HFF-Myc (cell line): Measurements from ENCODE around the gene MARCHF4.

Source experiments
- DNase-seq: peaks from one replicate; pipeline ENCODE4 v3.0.0-alpha.2; 2011; ENCODE audit warnings: low read depth; ENCODE audit errors: extremely low read depth
- H3K4me3 ChIP-seq: replicated peaks from 2 replicates; pipeline ENCODE4 v1.5.1; 2011; ENCODE audit warnings: low read depth, mild to moderate bottlenecking, control low read depth, low read length
- TF ChIP-seq, protein P1 (sequence below): IDR thresholded peaks from 2 replicates; pipeline ENCODE4 v1.5.1; 2012; ENCODE audit warnings: mild to moderate bottlenecking, low read depth, low read length, control low read depth; ENCODE audit errors: missing control alignments

Gene MARCHF4

GRCh38 chr2:216366777-216367471, 5.4 kb downstream of the MARCHF4 start:
- H3K4me3 ChIP-seq, result no peak overlapping the region
- TF ChIP-seq, protein P1, sequence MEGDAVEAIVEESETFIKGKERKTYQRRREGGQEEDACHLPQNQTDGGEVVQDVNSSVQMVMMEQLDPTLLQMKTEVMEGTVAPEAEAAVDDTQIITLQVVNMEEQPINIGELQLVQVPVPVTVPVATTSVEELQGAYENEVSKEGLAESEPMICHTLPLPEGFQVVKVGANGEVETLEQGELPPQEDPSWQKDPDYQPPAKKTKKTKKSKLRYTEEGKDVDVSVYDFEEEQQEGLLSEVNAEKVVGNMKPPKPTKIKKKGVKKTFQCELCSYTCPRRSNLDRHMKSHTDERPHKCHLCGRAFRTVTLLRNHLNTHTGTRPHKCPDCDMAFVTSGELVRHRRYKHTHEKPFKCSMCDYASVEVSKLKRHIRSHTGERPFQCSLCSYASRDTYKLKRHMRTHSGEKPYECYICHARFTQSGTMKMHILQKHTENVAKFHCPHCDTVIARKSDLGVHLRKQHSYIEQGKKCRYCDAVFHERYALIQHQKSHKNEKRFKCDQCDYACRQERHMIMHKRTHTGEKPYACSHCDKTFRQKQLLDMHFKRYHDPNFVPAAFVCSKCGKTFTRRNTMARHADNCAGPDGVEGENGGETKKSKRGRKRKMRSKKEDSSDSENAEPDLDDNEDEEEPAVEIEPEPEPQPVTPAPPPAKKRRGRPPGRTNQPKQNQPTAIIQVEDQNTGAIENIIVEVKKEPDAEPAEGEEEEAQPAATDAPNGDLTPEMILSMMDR, result no peak
- DNase-seq, result no peak

- DNase-seq, result no peak
- TF ChIP-seq, protein P1, result no peak
- H3K4me3 ChIP-seq, result no peak overlapping the region
These were observed 6.8 kb downstream of the MARCHF4 start for GRCh38 chr2:216365518-216365917.

DNA sequence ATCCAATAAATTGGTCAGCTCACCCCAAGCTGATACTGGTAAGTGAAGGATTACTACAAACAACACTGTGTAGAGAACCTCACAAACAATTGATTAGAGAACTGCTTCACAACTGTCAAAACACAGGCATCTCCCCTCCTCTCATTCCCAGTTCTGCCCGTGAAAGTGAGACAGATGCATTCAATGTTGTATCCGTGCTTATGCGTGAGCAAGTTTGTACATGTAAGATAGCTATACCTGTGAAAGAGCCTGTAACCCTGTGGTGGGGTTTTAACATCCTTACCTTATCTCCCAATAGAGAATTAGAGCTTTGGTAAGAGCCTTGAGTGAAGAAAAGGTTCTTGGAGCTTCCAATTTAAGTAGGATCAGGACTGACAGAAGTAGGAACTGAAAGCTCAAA, 9.1 kb downstream of the MARCHF4 start:
- no peak overlapping the region for H3K4me3 ChIP-seq
- no peak for DNase-seq
- TF ChIP-seq, protein P1, result no peak

DNA sequence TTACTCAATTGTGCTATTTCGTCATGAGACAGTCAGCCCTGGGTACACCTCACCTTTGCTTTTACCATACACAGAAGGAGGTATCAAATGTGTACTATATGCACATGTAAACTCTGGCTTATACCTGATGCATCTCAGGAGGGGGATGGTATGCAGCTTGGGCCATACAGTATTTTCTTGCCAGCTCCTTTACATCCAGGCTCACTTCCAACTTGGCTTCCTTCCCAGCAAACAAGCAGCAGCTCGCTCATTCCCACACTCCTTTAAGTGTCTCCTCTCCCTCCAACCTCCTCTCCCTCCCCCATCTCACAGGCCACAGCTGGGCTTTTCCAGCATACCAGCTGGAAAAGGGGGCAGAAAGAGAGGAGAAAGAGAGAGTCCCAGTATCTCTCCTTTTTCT, 9.6 kb downstream of the MARCHF4 start:
- peak; percentile 82 for DNase-seq
- TF ChIP-seq, protein P1, result no peak
- H3K4me3 ChIP-seq, result no peak overlapping the region

DNA sequence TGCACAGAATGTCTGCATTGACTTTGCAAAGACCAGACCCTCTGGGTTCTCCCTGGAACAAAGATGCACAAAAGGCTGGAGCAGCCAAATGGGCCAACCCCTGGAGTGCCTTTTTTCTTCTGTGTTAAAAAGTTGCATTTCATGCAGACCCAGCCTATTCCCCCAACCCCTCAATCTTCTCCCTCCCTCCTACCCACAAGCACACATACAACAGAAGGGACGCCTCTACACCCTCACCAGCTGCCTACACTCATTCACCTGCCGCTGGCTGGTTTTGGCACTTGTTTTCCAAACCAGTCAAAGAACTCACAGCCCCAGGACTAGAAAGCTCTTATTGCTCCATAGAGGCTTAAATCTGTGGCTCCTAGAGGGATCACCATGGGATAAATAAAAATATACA, 16.6 kb downstream of the MARCHF4 start:
- DNase-seq, result no peak
- H3K4me3 ChIP-seq, result no peak overlapping the region
- TF ChIP-seq, protein P1, result no peak

DNA sequence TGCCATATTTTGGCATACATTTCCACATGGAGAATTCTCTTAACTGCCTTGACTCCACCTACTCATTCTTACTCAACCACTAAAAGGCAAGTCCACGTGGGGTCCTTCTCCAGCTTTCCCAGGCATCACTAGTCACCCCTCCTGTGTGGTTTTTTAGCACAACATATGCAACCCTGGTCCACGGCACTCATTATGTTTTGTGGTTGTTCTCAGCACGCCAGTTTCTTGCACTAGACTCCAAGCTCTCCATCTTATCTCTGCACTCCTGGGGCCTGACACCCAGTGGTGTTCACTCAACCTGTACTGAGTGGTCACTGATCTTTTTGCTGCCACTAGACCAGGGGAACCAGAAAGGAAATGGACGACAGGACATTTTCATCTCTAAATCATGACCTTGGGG, 18.0 kb downstream of the MARCHF4 start:
- DNase-seq, result no peak
- TF ChIP-seq, protein P1, result no peak
- no peak overlapping the region for H3K4me3 ChIP-seq
